MCF 10A (cell line): Measurements from ENCODE around the gene C17orf113. TPM values are rescaled to one million over a fixed set of nuclear protein-coding genes. Genes with fewer than 3 reads are reported as not detected.

Experiments
- BruUV-seq: library from RNA; stranded (reverse); fragments of 400-500 nt; replicated peaks from 2 replicates; lab custom pipeline; 2021; lab: Mats Ljungman, UMichigan
- CTCF ChIA-PET: fragments of 300-600 bp; sonication (Branson Sonifier 250); formaldehyde crosslinking; extraction: SDS; loops from one replicate; lab custom pipeline; 2021; ENCODE audit warnings: antibody characterized with exemption, inconsistent platforms; lab: Yijun Ruan, JAX
- POLR2A ChIA-PET: fragments of 300-600, 350-650 bp; sonication (Branson Sonifier 250); formaldehyde crosslinking; extraction: SDS; loops from one replicate; lab custom pipeline; 2020; ENCODE audit warnings: antibody characterized with exemption, inconsistent platforms; lab: Yijun Ruan, JAX
- DNase-seq: peaks from one replicate; pipeline ENCODE4 v3.0.0-alpha.2; 2018; ENCODE audit not compliant: unreplicated experiment
- H3K27ac Mint-ChIP-seq: one replicate; pipeline ENCODE4 v1.8.0; 2022; ENCODE audit warnings: mild to moderate bottlenecking, low read depth, mixed read lengths; ENCODE audit not compliant: unreplicated experiment
- H3K27me3 Mint-ChIP-seq: one replicate; pipeline ENCODE4 v1.8.0; 2022; ENCODE audit warnings: mixed read lengths; ENCODE audit not compliant: insufficient read depth, unreplicated experiment
- H3K36me3 Mint-ChIP-seq: one replicate; pipeline ENCODE4 v1.8.0; 2022; ENCODE audit warnings: mild to moderate bottlenecking, moderate library complexity, mixed read lengths; ENCODE audit not compliant: insufficient read depth, unreplicated experiment
- H3K4me1 Mint-ChIP-seq: one replicate; pipeline ENCODE4 v1.8.0; 2022; ENCODE audit warnings: mixed read lengths; ENCODE audit not compliant: insufficient read depth, unreplicated experiment
- H3K4me3 Mint-ChIP-seq: one replicate; pipeline ENCODE4 v1.8.0; 2022; ENCODE audit warnings: mild to moderate bottlenecking, moderate library complexity, mixed read lengths; ENCODE audit not compliant: unreplicated experiment
- H3K9me3 Mint-ChIP-seq: one replicate; pipeline ENCODE4 v1.8.0; 2022; ENCODE audit warnings: mixed read lengths; ENCODE audit not compliant: unreplicated experiment
- intact Hi-C: fragments of 100-400 bp; cut with micrococcal nuclease; formaldehyde crosslinking; loops from 2 replicates; pipeline ENCODE4 v1.14.1; 2022
- total RNA-seq: library from RNA; stranded (reverse); gene quantifications from 2 replicates; pipeline ENCODE4 v1.2.3, GENCODE V29; 2022
- TF ChIP-seq, protein P1 (sequence below): fragments of 200-600 bp; IDR thresholded peaks from one replicate; pipeline ENCODE4 v1.8.0; 2022; ENCODE audit warnings: antibody characterized with exemption, mild to moderate bottlenecking; ENCODE audit not compliant: unreplicated experiment

The C17orf113 gene
- total RNA-seq, 1 experiment from 2014 or later = 0.72 TPM

DNA sequence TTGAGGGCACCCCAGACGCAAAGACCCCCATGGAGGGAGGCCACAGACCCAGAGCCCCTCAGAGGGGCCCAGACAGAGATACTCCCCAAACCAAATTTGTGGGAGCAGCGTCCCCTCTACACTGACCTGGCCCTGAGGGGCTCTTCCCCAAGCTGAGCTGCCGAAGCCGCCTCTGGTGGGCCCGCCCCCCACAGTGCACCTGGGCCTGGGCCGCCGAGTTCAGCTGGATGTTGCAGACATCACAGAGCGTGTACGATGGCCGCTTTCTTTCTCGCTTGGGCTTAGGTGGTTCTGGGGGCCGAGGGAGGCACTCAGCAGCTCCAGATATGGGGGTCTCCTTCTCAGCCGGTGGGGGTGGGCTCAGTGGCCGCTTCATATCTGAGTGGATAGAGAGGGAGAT is 12.3 kb upstream of the C17orf113 start:
- Mint-ChIP-seq H3K4me3 (no peak overlapping the region), H3K27ac (no peak overlapping the region), H3K9me3 (no peaks in the 10 kb centered on the region), H3K4me1 (no peaks in the 10 kb centered on the region), H3K27me3 (no peaks in the 10 kb centered on the region), H3K36me3 (no peaks in the 10 kb centered on the region)
- DNase-seq = no peak
- BruUV-seq = no TSS peak
- intact Hi-C loops = no loop called here
- TF ChIP-seq, protein P1, sequence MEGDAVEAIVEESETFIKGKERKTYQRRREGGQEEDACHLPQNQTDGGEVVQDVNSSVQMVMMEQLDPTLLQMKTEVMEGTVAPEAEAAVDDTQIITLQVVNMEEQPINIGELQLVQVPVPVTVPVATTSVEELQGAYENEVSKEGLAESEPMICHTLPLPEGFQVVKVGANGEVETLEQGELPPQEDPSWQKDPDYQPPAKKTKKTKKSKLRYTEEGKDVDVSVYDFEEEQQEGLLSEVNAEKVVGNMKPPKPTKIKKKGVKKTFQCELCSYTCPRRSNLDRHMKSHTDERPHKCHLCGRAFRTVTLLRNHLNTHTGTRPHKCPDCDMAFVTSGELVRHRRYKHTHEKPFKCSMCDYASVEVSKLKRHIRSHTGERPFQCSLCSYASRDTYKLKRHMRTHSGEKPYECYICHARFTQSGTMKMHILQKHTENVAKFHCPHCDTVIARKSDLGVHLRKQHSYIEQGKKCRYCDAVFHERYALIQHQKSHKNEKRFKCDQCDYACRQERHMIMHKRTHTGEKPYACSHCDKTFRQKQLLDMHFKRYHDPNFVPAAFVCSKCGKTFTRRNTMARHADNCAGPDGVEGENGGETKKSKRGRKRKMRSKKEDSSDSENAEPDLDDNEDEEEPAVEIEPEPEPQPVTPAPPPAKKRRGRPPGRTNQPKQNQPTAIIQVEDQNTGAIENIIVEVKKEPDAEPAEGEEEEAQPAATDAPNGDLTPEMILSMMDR = no peak
- ChIA-PET POLR2A (no interaction called here), CTCF (no interaction called here)

DNA sequence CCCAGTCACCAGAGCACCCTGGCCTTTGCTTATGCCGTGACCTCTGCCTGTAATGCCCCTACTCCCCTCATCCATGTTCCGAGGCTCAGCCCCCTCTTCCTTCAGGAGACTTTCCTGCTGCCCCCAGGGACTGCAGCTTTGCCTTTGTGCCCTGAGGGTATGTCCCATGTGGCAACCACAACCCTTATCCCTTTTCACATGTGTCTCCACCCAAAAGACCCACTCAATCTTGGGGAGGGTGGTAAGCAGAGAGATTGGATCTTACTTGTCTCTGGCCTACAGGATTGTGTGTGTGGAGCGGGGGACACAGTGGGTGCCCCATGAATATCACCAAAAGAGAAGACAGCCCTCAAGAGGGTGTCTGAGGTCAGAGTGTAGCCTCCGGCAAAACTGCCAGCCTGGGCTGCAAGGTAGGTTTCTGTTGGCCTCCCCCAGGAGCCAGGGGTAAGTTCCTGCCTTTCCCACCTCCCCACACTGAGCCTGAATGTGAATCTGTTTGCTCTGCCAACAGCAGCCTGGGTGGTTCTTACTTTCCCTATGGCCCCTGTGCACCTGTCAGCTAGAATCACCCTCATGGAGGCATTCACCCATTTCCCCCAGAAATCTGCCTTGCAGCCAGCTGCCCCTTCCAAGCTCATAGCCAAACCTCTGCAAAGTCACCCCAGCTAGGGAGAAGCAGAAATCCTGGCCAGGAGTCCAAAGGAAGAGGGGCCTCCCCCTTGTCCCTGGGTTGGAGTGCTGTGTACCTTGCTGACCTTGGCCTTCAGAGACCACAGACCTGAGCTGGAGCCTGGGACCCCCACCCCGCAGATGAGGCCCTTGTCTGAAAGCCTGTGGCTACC is 11.5 kb upstream of the C17orf113 start:
- TF ChIP-seq, protein P1 = no peak
- DNase-seq = no peak
- ChIA-PET POLR2A (no interaction called here), CTCF (no interaction called here)
- Mint-ChIP-seq H3K9me3 (no peaks in the 10 kb centered on the region), H3K4me1 (no peaks in the 10 kb centered on the region), H3K4me3 (no peak overlapping the region), H3K27ac (no peak overlapping the region), H3K27me3 (no peaks in the 10 kb centered on the region), H3K36me3 (no peaks in the 10 kb centered on the region)
- no TSS peak for BruUV-seq
- intact Hi-C loops = no loop called here

DNA sequence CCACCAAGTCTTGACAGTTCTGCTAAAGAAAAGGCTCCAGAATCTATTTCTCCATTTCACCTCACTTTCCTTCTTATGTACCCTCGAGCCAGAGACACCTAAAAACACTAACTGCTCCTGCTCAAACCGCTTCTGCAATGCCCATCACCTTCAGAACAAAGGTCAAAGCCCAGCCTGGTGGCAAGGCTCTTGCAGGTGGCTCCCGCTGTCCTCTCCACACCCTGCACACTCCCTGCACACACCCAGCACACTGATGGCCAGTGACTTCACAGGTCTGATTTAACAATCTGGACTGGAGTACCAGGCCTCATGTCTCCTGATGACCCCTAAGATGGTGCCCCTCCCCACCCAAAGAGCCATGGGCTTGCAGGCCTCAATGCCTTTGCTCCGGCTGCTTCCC is 9.8 kb upstream of the C17orf113 start:
- ChIA-PET CTCF (no interaction called here), POLR2A (no interaction called here)
- no peak for DNase-seq
- Mint-ChIP-seq H3K4me1 (no peaks in the 10 kb centered on the region), H3K4me3 (no peak overlapping the region), H3K9me3 (no peaks in the 10 kb centered on the region), H3K27ac (no peak overlapping the region), H3K36me3 (no peaks in the 10 kb centered on the region), H3K27me3 (peaks cover 3% of the 10 kb centered on the region)
- BruUV-seq = no TSS peak
- intact Hi-C loops = no loop called here
- TF ChIP-seq, protein P1 = no peak

DNA sequence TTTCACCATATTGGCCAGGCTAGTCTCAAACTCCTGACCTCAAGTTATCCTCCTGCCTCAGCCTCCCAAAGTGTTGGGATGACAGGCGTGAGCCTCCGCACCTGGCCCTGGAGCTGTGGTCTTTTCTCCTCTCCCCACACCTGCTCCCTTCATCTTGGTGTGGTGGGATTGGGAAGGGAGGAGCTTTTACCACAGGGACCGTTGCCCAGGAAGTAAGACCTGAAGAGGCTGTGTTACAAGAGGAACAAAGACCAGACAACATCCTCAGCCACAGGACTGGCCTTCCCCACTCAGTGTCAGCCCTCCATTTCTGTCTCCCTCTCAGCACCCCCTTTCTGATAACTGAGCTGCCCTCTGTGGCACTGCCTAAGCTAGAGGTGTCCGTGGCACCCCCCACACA is 9.4 kb upstream of the C17orf113 start:
- CTCF ChIA-PET = interaction anchor here (0.5 kb wide), 1 partner anchor 1250 kb away, joined by 3 read pairs; no protein-coding TSS in a partner anchor

More for the DNA sequence above, 9.4 kb upstream of the C17orf113 start:
- no peak overlapping the region for H3K27ac Mint-ChIP-seq
- DNase-seq = no peak
- TF ChIP-seq, protein P1 = no peak
- intact Hi-C loops = no loop called here
- H3K9me3 Mint-ChIP-seq = no peaks in the 10 kb centered on the region
- H3K4me3 Mint-ChIP-seq = no peak overlapping the region
- POLR2A ChIA-PET = interaction anchor here (0.7 kb wide), 1 partner anchor 43 kb away, joined by 3 read pairs; the partner anchor contains the start of gene DNAJC7
- no peaks in the 10 kb centered on the region for H3K36me3 Mint-ChIP-seq
- no TSS peak for BruUV-seq
- H3K27me3 Mint-ChIP-seq = peaks cover 7% of the 10 kb centered on the region
- H3K4me1 Mint-ChIP-seq = no peaks in the 10 kb centered on the region
